ENCODE measurements around the gene PRM3.

The PRM3 gene

GRCh38 chr16:11242658-11243057 is 30.8 kb downstream of the PRM3 start:
- no peak for FAIRE-seq

DNA sequence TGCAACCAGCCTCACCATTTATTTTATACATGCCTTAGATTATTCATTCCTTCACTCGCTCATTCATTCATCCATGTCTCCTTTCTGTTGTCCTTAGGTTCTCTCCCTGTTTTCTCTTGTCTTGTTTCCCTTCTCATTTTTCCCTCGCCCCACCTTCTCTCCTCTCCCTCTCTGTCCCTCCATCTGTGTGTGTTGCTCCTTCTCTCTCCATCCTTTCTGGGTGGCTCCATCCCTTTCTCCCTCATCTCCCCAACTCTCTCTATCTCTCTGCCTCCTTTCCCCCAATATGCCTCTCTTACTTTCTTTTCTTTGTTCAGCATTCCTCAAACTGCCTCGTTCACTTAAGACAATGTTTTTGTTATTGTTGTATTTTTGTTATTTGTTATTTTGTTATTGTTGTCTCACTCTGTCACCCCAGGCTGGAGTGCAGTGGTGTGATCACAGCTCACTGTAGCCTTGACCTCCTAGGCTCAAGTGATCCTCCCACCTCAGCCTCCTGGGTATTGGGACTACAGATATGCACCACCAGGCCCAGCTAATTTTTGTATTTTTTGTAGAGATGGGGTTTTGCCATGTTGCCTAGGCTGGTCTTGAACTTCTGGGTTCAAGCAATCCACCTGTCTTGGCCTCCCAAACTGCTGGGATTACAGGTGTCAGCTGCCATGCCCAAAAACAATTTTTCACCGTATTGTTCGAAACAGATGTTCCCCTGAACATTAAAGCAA is 31.8 kb downstream of the PRM3 start:
- no peak for FAIRE-seq

- no peak for FAIRE-seq
These were observed 32.6 kb downstream of the PRM3 start for GRCh38 chr16:11240636-11241473.

DNA sequence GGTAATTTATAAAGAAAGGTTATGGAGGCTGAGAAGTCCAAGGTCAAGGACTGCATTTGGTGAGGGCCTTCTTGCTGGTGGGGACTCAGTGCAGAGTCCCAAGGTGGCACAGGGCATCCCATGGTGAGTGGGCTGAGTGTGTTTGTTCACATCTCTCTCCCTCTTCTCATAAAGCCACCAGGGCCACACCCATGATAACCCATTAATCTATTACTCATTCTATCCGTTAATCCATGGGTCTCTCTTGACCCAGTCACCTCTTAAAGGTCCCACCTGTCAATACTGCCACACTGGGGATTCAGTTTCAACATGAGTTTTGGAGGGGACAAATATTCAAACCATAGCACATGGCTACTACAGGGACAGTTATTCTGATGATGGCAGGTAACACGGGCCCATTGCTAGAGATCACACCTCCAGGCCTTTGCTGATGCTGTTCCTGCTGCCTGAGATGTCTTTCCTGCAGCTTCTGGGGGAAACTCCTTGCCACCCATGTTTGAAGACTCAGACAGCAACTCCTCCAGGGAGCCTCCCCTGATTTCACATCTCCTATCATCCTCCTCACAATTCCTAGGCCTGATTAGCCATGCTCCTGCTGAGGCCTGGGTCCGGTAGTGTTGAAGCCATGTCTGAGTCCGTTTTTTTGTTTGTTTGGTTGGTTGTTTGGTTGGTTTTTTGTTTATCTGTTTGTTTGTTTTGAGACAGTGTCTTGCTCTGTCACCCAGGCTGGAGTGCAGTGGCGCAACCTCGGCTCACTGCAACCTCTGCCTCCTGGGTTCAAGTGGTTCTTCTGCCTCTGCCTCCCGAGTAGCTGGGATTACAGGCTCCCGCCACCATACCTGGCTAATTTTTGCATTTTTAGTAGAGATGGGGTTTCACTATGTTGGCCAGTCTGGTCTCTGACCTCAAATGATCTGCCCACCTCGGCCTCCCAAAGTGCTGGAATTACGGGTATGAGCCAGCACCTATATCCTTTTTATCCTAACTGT is 33.5 kb downstream of the PRM3 start:
- no peak for FAIRE-seq

- no peak for FAIRE-seq
These were observed 34.9 kb downstream of the PRM3 start for GRCh38 chr16:11238272-11239202.

DNA sequence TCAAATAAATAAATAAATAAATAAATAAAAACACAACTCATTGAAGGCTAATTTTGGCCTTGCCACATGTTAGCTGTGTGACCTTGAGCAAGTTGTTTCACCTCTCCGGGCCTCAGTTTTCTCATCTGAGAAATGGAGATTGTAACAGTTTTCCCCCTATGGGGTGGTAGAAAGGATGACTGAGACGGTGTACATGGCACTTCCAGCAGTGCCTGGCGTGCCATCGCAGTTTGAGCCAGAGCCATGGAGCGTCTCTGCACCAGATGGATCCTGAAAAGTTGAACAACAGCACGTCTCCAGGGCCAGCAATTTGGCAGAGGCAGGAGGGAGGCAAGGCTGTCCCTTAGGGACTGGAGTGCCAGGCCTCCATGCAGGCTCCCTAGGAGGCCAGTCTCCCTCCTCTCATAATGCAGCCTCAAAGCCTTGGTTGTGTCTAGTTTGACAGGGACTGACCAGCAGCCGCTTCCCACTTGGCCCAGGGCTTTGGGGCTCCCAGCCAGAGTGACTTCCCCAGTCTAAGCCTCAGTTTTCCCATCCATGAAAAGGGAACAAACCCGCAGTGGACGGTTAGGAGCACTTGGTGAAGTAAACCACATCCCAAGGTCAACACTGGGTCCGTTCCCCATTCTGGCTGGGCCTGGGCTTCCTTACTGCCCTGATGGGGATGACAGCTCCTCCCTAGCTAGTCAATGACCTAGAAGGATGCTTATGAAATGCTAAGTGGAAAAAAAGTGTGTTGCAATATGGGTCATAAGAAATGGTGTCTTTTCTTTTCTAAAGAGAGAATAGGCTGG is 36.8 kb downstream of the PRM3 start:
- FAIRE-seq, result no peak

DNA sequence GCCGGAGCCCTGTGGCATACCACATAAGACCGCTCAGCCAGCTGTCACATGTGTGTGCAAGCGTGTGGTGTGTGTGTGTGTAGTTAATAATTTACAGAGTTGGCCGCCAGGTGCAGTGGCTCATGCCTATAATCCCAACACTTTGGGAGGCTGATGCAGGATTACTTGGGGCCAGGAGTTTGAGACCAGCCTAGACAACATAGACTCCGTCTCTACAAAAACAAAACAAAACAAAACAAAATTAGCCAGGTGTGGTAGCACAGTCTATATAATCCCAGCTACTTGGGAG is 37.8 kb downstream of the PRM3 start:
- FAIRE-seq, result no peak

- no peak for FAIRE-seq
These were observed 38.3 kb downstream of the PRM3 start for GRCh38 chr16:11234884-11235702.

- FAIRE-seq, result no peak
These were observed 39.6 kb downstream of the PRM3 start for GRCh38 chr16:11233727-11234376.

DNA sequence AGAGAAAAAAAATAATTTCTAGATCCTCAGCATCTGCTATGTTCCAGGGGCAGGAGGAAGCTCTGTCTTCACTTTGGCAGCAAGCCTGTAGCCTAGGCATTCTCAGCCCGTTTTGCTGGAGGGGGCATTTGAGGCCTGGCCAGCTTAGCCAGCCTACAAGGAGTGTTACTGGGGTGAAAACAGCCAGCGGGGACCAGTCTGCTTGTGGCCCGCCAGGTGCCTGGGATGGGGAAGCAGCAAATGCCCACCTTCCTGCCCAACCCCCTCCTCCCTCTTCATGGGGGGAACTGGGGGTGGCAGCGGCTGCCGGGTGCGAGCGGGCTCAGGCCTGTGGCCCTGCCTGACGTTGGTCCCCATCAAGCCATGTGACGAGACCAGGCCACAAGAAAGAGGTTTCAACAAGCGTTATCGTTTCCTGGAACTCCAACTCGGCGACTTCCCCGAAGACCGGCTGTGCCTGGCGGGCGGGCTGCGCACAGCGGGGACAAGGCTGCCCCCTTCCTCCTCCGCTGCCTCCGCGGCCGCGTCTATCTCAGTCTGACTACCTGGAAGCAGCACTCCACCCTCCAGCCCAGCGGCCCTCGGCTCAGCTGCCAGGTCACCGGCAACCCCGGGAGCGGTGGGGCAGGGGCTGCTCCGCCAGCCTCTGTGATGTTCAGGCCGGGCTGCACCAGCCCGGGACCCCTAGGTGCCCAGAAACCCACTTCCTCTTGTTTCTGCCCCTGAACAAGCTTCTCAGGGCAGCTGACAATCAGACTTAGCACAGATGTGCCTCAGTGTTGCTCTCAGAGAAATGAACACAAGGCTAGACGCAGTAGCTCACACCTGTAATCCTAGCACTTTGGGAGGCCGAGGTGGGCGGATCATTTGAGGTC is 40.3 kb downstream of the PRM3 start:
- no peak for FAIRE-seq

GRCh38 chr16:11232302-11232851 is 41.1 kb downstream of the PRM3 start:
- FAIRE-seq, result no peak

- no peak for FAIRE-seq
These were observed 42.0 kb downstream of the PRM3 start for GRCh38 chr16:11231367-11231970.

DNA sequence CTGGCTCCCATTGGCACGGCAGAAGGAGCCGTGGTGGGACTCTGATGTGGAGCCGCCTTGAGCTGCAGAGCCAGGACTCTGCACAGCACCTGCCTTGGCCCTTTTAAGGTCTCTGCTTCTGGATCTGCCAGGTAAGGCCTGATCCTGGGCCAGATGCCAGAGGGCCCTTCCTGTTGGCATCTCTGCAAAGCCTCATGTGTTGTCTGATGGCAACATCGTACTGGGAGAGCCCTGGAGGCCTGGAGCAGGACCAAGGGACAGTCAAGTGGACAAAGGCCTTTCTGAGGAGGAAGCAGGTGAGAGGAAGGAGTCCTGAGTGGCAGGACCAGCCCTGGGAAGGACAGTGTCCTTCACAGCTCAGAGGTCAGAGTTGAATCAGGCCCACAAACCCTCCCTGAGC is 43.5 kb downstream of the PRM3 start:
- FAIRE-seq, result no peak

DNA sequence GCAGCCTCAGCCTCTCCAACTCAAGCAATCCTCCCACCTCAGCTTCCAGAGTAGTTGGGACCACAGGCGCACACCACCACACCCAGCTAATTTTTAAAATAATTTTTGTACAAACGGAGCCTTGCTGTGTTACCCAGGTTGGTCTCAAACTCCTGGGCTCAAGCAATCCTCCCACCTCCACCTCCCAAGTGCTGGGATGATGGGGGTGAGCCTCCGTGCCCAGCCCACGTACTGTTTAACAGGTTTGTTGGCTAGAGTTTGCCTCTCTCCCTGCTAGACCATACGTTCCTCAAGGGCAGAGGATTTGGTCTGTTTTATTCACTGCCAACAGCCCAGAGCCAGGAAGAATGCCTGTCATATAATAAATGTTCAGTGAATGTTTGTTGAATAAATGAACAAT is 44.0 kb downstream of the PRM3 start:
- no peak for FAIRE-seq

- FAIRE-seq, result no peak
These were observed 47.5 kb downstream of the PRM3 start for GRCh38 chr16:11225677-11226549.

GRCh38 chr16:11224894-11225676 is 48.3 kb downstream of the PRM3 start:
- FAIRE-seq, result no peak
